Right ventricle myocardium superior (tissue), 1 donor: ENCODE data around the gene CD59. TPM values are rescaled to one million over a fixed set of nuclear protein-coding genes. Genes with fewer than 3 reads are reported as not detected.
"Not testable (repeated sequence)": the region's sequence is repeated elsewhere in the genome, so short reads cannot be mapped to it uniquely, and the experiment has no call there.

Source experiments
- ATAC-seq: fragments of 200-7000 bp; cut with Tn5 transposase; one replicate; pipeline ENCODE4 v1.9.1; 2020; ENCODE audit warnings: mild to moderate bottlenecking; ENCODE audit not compliant: poor library complexity
- DNase-seq: peaks from one replicate; pipeline ENCODE4 v3.0.0-alpha.2; 2020
- intact Hi-C: fragments of 100-400 bp; cut with DNase I; formaldehyde crosslinking; loops from one replicate; pipeline ENCODE4 v1.11.2; 2022
- total RNA-seq: library from RNA; stranded (reverse); fragmentation: NEBNext Ultra II Directional; extraction: Animal tissue kit (Norgen Biotek cat#: 25700); gene quantifications from one replicate; pipeline ENCODE4 v1.2.1, GENCODE V29; 2021
- donor health status: DM: no; HTN: yes; CAD: no; lungs with severe emphysema.

CD59 gene
- total RNA-seq, 1 donor from 2014 or later, result 713 TPM

GRCh38 chr11:33663121-33663520, 73.1 kb downstream of the CD59 start:
- ATAC-seq, result no peak
- intact Hi-C loops, result no loop called here
- no peak for DNase-seq

GRCh38 chr11:33661526-33661925, 74.7 kb downstream of the CD59 start:
- DNase-seq, ATAC-seq, intact Hi-C loops: not testable (repeated sequence)

DNA sequence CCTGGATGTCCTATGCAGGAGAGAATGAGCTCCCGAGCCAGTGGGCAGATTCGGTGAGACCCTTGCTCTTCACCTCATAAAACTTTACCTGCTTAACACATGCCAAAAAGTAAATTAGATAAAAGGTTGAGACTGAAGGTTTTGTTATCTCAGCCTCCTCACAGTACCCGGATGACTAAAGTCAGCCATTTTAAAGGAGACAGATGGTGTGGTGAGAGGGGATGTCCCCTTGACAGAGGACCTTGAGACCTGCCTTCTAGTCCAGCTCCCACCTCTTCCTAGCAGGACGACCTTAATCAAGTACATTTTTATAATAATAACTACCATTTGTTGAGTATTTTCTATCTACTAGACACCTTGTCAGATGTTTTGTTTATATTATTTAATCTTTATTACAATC, 75.3 kb downstream of the CD59 start:
- intact Hi-C loops, result no loop called here
- DNase-seq, result no peak
- no peak for ATAC-seq

- intact Hi-C loops, result no loop called here
These were observed 76.7 kb downstream of the CD59 start for GRCh38 chr11:33659370-33660139.

DNA sequence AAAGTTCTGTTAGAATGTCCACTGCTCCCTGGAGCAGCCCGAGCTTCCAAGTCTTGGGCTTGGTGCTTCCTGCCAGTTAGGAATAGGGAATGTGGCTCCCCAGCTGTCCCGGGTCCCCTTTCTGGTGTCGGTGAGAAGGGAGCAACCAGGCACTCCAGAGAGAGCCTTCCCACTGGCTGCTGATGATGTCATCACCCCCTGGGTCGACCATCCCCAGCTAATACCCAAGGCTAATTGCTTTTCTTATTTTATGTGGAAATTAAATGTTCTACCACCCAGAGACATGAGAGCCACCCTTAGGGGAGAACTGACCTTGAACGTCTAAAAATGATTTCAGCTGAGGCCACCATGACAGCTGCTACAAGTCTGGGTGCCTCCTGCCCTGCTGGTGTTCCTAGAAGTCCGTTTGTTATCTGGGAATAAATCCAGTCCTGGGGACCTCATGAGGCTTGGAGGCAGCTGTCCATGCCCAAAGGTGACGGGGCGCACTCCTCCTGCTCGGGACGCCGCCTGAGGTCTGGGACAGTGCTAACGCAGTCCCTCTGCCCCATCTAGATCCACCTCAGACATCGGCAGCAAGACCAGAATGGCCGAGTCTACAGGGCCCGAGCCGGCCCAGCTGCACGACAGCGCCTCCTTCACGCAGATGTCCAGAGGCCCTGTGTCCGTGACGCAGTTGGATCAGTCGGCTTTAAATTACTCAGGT, 77.9 kb downstream of the CD59 start:
- ATAC-seq, result no peak
- intact Hi-C loops, result no loop called here
- no peak for DNase-seq

More at GRCh38 chr11:33659370-33660139, 76.7 kb downstream of the CD59 start:
- no peak for DNase-seq
- ATAC-seq, result no peak

DNA sequence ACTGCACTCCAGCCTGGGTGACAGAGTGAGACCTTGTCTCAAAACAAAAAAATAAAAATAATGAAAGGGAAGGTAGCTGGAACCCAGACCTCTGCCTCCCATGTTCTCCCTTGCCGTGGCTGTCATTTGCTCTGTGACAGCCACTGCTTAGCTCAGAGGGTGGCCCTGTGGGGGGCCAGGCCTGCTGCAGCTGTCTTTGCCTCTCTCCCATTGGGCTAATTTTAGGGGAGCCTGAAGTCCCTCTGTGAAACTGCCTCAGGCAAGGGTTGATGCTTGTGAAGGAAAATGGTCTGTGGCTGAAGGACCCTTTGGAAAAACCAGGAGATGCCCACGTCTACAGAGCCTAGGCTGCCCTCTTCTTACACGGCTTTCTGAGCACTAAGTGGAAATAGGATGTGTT, 78.5 kb downstream of the CD59 start:
- no peak for DNase-seq
- intact Hi-C loops, result no loop called here
- no peak for ATAC-seq

DNA sequence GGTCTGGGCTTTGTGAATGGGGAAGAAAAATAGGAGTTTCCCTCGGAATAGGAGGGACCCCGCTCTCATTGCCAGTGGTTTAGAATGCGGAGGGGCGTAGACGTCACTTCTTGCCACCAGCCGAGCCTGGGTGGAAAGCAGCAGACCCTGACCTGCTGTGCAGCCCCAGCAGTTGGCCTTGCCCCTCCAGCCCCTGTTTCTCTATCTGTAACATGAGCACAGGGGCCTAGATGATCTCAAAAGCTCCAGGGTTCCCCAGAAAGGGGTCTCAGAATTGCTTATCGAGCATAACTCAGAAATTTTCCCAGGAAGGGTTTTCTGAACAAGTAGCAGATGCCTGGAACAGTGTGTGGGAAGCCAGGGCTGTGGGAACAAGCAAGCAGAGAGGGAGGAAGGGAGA, 79.5 kb downstream of the CD59 start:
- no peak for ATAC-seq
- intact Hi-C loops, result no loop called here
- no peak for DNase-seq

GRCh38 chr11:33655842-33656600, 80.2 kb downstream of the CD59 start:
- ATAC-seq, result no peak
- intact Hi-C loops, result no loop called here
- DNase-seq, result no peak

GRCh38 chr11:33654594-33654993, 81.6 kb downstream of the CD59 start:
- intact Hi-C loops, result no loop called here
- ATAC-seq (no peak), DNase-seq (no peak)

Other genes starting within 250 kb of the CD59 start
- not detected for gene C11orf91, start 35.6 kb downstream of the CD59 start, total RNA-seq
- gene FBXO3, start 38.1 kb upstream of the CD59 start, total RNA-seq, result 45.3 TPM
- 9.1 TPM for gene LMO2, start 155.7 kb upstream of the CD59 start, total RNA-seq